HL-60 (cell line): ENCODE results near the gene TFF3.

ENCODE experiments used
- DNase-seq, 2 experiments: peaks; one replicate each; pipeline ENCODE4 v3.0.0-alpha.2; 2010 to 2020; ENCODE audit warnings: low read depth in 1 of 2, low spot score in 1 of 2
- H3K27ac ChIP-seq: fragments of 250-450 bp; sonication (Bioruptor Pico); replicated peaks from 2 replicates; pipeline ENCODE4 v1.5.1; 2020; ENCODE audit warnings: mild to moderate bottlenecking, moderate library complexity
- H3K27me3 ChIP-seq: fragments of 250-450 bp; sonication (Bioruptor Pico); 2 replicates; pipeline ENCODE4 v1.5.1; 2021; ENCODE audit warnings: mild to moderate bottlenecking, moderate library complexity; ENCODE audit not compliant: insufficient read depth, poor library complexity, severe bottlenecking
- H3K4me3 ChIP-seq: replicated peaks from 2 replicates; pipeline ENCODE4 v1.5.1; 2011; ENCODE audit warnings: mild to moderate bottlenecking, control low read depth, low read length; ENCODE audit not compliant: insufficient read depth
- GABPA ChIP-seq: IDR thresholded peaks from 2 replicates; pipeline ENCODE4 v1.6.1; 2012; ENCODE audit warnings: low read depth
- POLR2AphosphoS5 ChIP-seq: IDR thresholded peaks from 2 replicates; pipeline ENCODE4 v1.6.1; 2012; ENCODE audit warnings: low read depth
- SPI1 ChIP-seq: IDR thresholded peaks from 2 replicates; pipeline ENCODE4 v1.6.1; 2012; ENCODE audit warnings: low read depth, mild to moderate bottlenecking, borderline replicate concordance
- TF ChIP-seq, protein P1 (sequence below): IDR thresholded peaks from one replicate; pipeline ENCODE4 v1.5.1; 2011; ENCODE audit warnings: low read length, control low read depth, inconsistent platforms; ENCODE audit not compliant: insufficient read depth
- TF ChIP-seq, protein P2 (sequence below): IDR thresholded peaks from 2 replicates; pipeline ENCODE4 v1.6.1; 2012; ENCODE audit warnings: low read depth; ENCODE audit not compliant: insufficient replicate concordance

Gene TFF3

DNA sequence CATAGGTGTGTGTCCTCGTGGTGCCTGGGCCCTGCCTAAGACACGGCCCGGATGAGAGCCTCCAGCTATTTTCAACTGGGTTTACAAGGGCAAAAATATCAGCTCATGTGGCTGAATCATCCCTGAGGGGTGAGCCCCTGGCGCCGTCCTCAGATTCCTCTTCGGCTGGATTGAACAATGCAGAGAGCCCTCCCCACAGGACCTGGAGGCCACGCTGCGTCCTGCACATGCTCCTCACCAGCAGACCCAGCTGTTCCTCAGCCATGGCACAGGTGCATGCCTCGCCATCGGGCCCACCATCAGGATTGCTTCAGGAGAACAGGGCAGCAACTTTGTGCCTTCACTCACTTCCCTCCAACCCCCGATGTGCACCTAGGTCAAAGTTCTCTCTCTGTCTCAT, 35.3 kb downstream of the TFF3 start:
- DNase-seq, result no peak
- Histone ChIP-seq H3K27ac (no peak overlapping the region), H3K27me3 (no peaks in the 10 kb centered on the region), H3K4me3 (no peak overlapping the region)
- TF ChIP-seq, protein P1, sequence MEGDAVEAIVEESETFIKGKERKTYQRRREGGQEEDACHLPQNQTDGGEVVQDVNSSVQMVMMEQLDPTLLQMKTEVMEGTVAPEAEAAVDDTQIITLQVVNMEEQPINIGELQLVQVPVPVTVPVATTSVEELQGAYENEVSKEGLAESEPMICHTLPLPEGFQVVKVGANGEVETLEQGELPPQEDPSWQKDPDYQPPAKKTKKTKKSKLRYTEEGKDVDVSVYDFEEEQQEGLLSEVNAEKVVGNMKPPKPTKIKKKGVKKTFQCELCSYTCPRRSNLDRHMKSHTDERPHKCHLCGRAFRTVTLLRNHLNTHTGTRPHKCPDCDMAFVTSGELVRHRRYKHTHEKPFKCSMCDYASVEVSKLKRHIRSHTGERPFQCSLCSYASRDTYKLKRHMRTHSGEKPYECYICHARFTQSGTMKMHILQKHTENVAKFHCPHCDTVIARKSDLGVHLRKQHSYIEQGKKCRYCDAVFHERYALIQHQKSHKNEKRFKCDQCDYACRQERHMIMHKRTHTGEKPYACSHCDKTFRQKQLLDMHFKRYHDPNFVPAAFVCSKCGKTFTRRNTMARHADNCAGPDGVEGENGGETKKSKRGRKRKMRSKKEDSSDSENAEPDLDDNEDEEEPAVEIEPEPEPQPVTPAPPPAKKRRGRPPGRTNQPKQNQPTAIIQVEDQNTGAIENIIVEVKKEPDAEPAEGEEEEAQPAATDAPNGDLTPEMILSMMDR, result no peak
- TF ChIP-seq, protein P2, sequence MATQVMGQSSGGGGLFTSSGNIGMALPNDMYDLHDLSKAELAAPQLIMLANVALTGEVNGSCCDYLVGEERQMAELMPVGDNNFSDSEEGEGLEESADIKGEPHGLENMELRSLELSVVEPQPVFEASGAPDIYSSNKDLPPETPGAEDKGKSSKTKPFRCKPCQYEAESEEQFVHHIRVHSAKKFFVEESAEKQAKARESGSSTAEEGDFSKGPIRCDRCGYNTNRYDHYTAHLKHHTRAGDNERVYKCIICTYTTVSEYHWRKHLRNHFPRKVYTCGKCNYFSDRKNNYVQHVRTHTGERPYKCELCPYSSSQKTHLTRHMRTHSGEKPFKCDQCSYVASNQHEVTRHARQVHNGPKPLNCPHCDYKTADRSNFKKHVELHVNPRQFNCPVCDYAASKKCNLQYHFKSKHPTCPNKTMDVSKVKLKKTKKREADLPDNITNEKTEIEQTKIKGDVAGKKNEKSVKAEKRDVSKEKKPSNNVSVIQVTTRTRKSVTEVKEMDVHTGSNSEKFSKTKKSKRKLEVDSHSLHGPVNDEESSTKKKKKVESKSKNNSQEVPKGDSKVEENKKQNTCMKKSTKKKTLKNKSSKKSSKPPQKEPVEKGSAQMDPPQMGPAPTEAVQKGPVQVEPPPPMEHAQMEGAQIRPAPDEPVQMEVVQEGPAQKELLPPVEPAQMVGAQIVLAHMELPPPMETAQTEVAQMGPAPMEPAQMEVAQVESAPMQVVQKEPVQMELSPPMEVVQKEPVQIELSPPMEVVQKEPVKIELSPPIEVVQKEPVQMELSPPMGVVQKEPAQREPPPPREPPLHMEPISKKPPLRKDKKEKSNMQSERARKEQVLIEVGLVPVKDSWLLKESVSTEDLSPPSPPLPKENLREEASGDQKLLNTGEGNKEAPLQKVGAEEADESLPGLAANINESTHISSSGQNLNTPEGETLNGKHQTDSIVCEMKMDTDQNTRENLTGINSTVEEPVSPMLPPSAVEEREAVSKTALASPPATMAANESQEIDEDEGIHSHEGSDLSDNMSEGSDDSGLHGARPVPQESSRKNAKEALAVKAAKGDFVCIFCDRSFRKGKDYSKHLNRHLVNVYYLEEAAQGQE, result no peak
- TF ChIP-seq POLR2AphosphoS5, result no peak
- TF ChIP-seq GABPA, result no peak
- no peak for TF ChIP-seq SPI1

DNA sequence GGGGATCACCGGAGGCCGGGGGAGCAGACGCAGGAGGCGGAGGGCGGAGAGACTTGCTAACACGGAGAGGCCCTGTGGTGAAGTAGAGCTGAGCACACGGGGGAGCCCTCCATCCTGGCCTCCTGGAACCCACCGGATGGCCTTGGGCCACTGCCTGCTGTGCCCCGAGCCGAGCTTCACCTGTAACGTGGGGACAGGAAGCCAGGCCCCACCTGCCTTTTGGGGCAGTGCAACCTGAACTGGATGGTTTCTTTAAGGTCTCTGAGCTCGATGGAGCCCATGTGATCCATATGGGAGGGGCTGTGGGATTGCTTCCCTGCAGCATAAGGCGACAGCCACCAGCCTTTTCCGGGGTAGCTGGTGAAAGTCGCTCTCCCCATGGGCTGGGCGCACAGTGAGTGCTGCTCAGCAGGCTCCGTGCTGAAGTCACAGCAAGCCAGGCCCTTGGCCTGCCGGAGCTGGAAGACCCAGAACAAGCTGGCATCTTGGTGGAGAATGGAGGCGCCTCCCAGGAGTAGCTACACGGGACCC, 35.8 kb downstream of the TFF3 start:
- TF ChIP-seq SPI1 (no peak), GABPA (no peak)
- no peak for DNase-seq
- H3K27me3 ChIP-seq, result no peaks in the 10 kb centered on the region
- no peak overlapping the region for H3K4me3 ChIP-seq
- H3K27ac ChIP-seq, result no peak overlapping the region

DNA sequence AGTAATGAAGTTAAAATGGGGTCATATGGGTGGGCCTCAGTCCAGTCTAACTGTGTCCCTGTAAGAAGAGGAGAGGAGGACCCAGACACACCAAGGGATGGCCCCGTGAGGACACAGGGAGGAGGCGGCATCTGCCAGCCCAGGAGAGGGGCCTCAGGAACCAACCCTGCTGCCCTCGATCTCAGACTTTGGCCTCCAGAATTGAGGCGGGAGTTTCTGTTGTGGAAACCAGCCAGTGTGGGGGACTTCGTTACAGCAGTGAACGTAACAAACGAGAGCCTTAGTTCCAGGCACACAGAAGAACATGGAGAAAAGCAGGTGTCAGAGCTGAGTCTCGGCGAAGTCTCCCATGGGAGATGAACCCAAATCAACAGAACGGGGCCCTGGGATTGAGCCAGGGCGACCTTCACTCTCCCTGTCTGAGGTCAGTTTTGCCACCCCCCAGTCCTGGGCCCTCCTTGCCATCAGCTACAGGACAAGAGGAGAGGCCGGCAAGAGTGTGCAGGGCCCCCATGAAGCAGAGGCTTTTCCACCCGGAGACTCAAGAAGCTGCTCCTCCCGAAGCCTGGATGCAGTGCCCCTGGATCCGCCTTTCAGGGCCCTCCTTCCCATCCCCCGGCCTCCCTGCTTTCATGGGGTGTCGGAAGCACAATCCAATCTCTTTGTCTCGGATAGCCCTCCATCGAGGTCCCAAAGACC, 36.6 kb downstream of the TFF3 start:
- TF ChIP-seq, protein P2, result no peak
- no peak for TF ChIP-seq SPI1
- TF ChIP-seq POLR2AphosphoS5, result no peak
- no peak for TF ChIP-seq GABPA
- TF ChIP-seq, protein P1, result no peak
- H3K4me3 ChIP-seq, result no peak overlapping the region
- no peaks in the 10 kb centered on the region for H3K27me3 ChIP-seq
- DNase-seq, result no peak
- no peak overlapping the region for H3K27ac ChIP-seq

DNA sequence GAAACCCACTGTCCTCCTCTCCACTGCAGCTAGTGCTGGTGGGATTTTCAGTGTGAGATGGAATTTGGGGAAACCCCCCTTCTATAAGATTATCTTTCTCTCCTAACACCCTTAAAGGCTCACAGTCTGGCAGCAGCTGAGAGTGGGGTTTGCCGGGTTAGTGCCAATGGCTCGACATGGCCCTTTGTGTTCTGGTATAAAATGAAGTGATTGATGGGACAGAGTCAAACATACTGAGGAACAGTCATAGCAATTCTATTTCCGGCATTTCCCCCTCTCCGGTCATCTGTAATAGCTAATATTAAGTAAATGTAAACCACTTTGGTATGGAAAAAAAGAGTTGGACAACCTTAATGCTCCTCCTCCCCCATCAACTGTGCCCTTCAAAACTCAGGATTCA, 37.6 kb downstream of the TFF3 start:
- TF ChIP-seq, protein P2, result no peak
- TF ChIP-seq SPI1 (no peak), POLR2AphosphoS5 (no peak), GABPA (no peak)
- TF ChIP-seq, protein P1, result no peak
- no peaks in the 10 kb centered on the region for H3K27me3 ChIP-seq
- no peak overlapping the region for H3K4me3 ChIP-seq
- H3K27ac ChIP-seq, result no peak overlapping the region
- DNase-seq, result no peak
